Bronchial epithelial cell (primary cell): Measurements from ENCODE around the gene EXOC3L1. TPM values are rescaled to one million over a fixed set of nuclear protein-coding genes. Genes with fewer than 3 reads are reported as not detected.

Experiments used
- DNase-seq: peaks from one replicate; pipeline ENCODE4 v3.0.0-alpha.2; 2010; ENCODE audit warnings: low read depth
- FAIRE-seq: peaks from 2 replicates; lab custom pipeline; 2011; peaks lifted over from hg19 to GRCh38; lab: Jason Lieb, UNC
- H3K27me3 ChIP-seq: 2 replicates; pipeline ENCODE4 v1.5.1; 2011; ENCODE audit warnings: low read length; ENCODE audit not compliant: control insufficient read depth, insufficient read depth
- H3K36me3 ChIP-seq: 2 replicates; pipeline ENCODE4 v1.5.1; 2011; ENCODE audit warnings: low read length; ENCODE audit not compliant: control insufficient read depth, insufficient read depth
- H3K4me3 ChIP-seq: 2 replicates; pipeline ENCODE4 v1.5.1; 2011; ENCODE audit warnings: mild to moderate bottlenecking, low read depth, low read length, control low read depth
- CTCF ChIP-seq: IDR thresholded peaks from 2 replicates; pipeline ENCODE4 v1.5.1; 2011; ENCODE audit warnings: mild to moderate bottlenecking, moderate library complexity, low read length, control low read depth, inconsistent platforms; ENCODE audit not compliant: insufficient read depth, severe bottlenecking
- total RNA-seq: library from RNA; depleted of rRNA; stranded (reverse); fragments of >200 nt; gene quantifications from 2 replicates; pipeline ENCODE4 v1.2.1, GENCODE V29; 2014

The EXOC3L1 gene
- total RNA-seq, 1 donor from 2014 or later = not detected

- Histone ChIP-seq H3K36me3 (peaks cover 33% of the 10 kb centered on the region), H3K27me3 (no peaks in the 10 kb centered on the region), H3K4me3 (no peak overlapping the region)
- DNase-seq (no peak), FAIRE-seq (no peak)
- TF ChIP-seq CTCF = no peak
Measured at GRCh38 chr16:67142342-67142741, 47.6 kb downstream of the EXOC3L1 start.

GRCh38 chr16:67141391-67141790 lies 48.5 kb downstream of the EXOC3L1 start:
- Histone ChIP-seq H3K4me3 (no peak overlapping the region), H3K36me3 (peaks cover 30% of the 10 kb centered on the region), H3K27me3 (no peaks in the 10 kb centered on the region)
- DNase-seq (no peak), FAIRE-seq (no peak)
- TF ChIP-seq CTCF = no peak

GRCh38 chr16:67137605-67138004 lies 52.3 kb downstream of the EXOC3L1 start:
- Histone ChIP-seq H3K4me3 (no peak overlapping the region), H3K36me3 (peaks cover 24% of the 10 kb centered on the region), H3K27me3 (no peaks in the 10 kb centered on the region)
- FAIRE-seq (no peak), DNase-seq (no peak)
- TF ChIP-seq CTCF = no peak

Other genes starting within 250 kb of the EXOC3L1 start
- 1.6 and 6.3 TPM in 2 replicates for gene CES3, start 228.9 kb downstream of the EXOC3L1 start, total RNA-seq
- 1.1 and 1.5 TPM in 2 replicates for gene CES4A, start 201.5 kb downstream of the EXOC3L1 start, total RNA-seq
- 101 and 121 TPM in 2 replicates for gene CBFB, start 161.0 kb downstream of the EXOC3L1 start, total RNA-seq
- gene PHAF1, start 80.2 kb downstream of the EXOC3L1 start, total RNA-seq = 7.6 and 16.3 TPM in 2 replicates
- gene B3GNT9, start 39.1 kb downstream of the EXOC3L1 start, total RNA-seq = 8.7 and 11.4 TPM in 2 replicates
- 31.9 and 35.8 TPM in 2 replicates for gene TRADD, start 30.2 kb downstream of the EXOC3L1 start, total RNA-seq
- gene FBXL8, start 30.2 kb downstream of the EXOC3L1 start, total RNA-seq = 4.1 and 4.5 TPM in 2 replicates
- gene HSF4, start 25.4 kb downstream of the EXOC3L1 start, total RNA-seq = 3.7 and 8.1 TPM in 2 replicates
- gene NOL3, start 19.6 kb downstream of the EXOC3L1 start, total RNA-seq = 28.2 and 37.8 TPM in 2 replicates
- gene MATCAP1, start 6.2 kb downstream of the EXOC3L1 start, total RNA-seq = 5.5 and 5.8 TPM in 2 replicates
- gene E2F4, start 2.0 kb upstream of the EXOC3L1 start, total RNA-seq = 47.1 and 47.6 TPM in 2 replicates
- gene ELMO3, start 9.0 kb upstream of the EXOC3L1 start, total RNA-seq = 25.6 and 44.0 TPM in 2 replicates
- 35.1 and 56.9 TPM in 2 replicates for gene TMEM208, start 37.0 kb upstream of the EXOC3L1 start, total RNA-seq
- 2.0 and 2.6 TPM in 2 replicates for gene FHOD1, start 57.3 kb upstream of the EXOC3L1 start, total RNA-seq
- gene SLC9A5, start 58.8 kb upstream of the EXOC3L1 start, total RNA-seq = 0.26 TPM in 2 replicates
- 8.2 and 11.6 TPM in 2 replicates for gene PLEKHG4, start 89.4 kb upstream of the EXOC3L1 start, total RNA-seq
- gene KCTD19, start 136.6 kb upstream of the EXOC3L1 start, total RNA-seq = not detected in 2 replicates
- not detected in 2 replicates for gene LRRC36, start 136.7 kb upstream of the EXOC3L1 start, total RNA-seq
- 0.13 TPM in 1 of 2 replicates, not detected in the other for gene TPPP3, start 203.4 kb upstream of the EXOC3L1 start, total RNA-seq
- 1.8 and 4.1 TPM in 2 replicates for gene ZDHHC1, start 226.3 kb upstream of the EXOC3L1 start, total RNA-seq
- 2.1 and 2.3 TPM in 2 replicates for gene HSD11B2, start 241.0 kb upstream of the EXOC3L1 start, total RNA-seq